ENCODE data around the gene ABHD17C. TPM values are rescaled to one million over a fixed set of nuclear protein-coding genes. Genes with fewer than 3 reads are reported as not detected.

ABHD17C gene
- total and polyA plus RNA-seq, 2 of the 8 experiments (the other 6 are each of a cell fraction or from before 2014, with no cell fraction given) = 20.2 to 29.8 TPM

GRCh38 chr15:80749589-80749988 lies 54.5 kb downstream of the ABHD17C start:
- H3K27ac ChIP-seq (ENCODE audit: low read depth, low read length) = no peak overlapping the region
- no peak overlapping the region for H2BK20ac ChIP-seq (ENCODE audit: low read length)

More at GRCh38 chr15:80749589-80749988, 54.5 kb downstream of the ABHD17C start:
- Histone ChIP-seq H3K9ac (replicated peaks in 1 of 4; ENCODE audit: extremely low read depth in 1 of 4, low read depth in 3 of 4, low read length in 3 of 4) (no peak overlapping the region), H3K23ac (ENCODE audit: insufficient read length) (no peak overlapping the region), H3K36me3 (ENCODE audit: control insufficient read depth in 2 of 4, insufficient read depth in 4 of 4, low read length in 3 of 4) (peaks cover 0 to 2% (median 0%) of the 10 kb centered on the region in 4 experiments; a peak in 1 of 8 replicates), H3K18ac (ENCODE audit: extremely low read depth, low read length) (no peak overlapping the region), H3K23me2 (ENCODE audit: low read depth, low read length) (no peaks in the 10 kb centered on the region), H3K79me2 (ENCODE audit: control insufficient read depth in 1 of 2, insufficient read depth in 2 of 2, low read length in 2 of 2) (no peaks in the 10 kb centered on the region), H2AK5ac (ENCODE audit: low read depth, low read length) (no peak overlapping the region), H3K4me2 (ENCODE audit: insufficient read depth in 1 of 2, low read depth in 2 of 2, low read length in 2 of 2) (no peak overlapping the region), H3K4me1 (replicated peaks in 1 of 4; ENCODE audit: control insufficient read depth in 3 of 4, insufficient read depth in 4 of 4, low read length in 3 of 4) (peaks cover 0 to 6% (median 5%) of the 10 kb centered on the region in 4 experiments; a peak in 4 of 7 replicates), H4K5ac (ENCODE audit: insufficient read length, low read depth, low read length) (no peak overlapping the region), H2BK120ac (replicated peaks; ENCODE audit: low read depth, low read length) (no peak overlapping the region), H3K4me3 (ENCODE audit: extremely low read depth in 1 of 4, insufficient read depth in 2 of 4, low read depth in 3 of 4, low read length in 4 of 4) (no peak overlapping the region), H3K79me1 (ENCODE audit: low read depth, low read length) (no peaks in the 10 kb centered on the region; the same call in 1 of the 2 replicates), H4K91ac (replicated peaks; ENCODE audit: insufficient read length, low read length) (no peak overlapping the region), H4K20me1 (replicated peaks in 1 of 2; ENCODE audit: control insufficient read depth in 1 of 2, insufficient read depth in 2 of 2, low read length in 2 of 2) (peaks cover 0 to 2% of the 10 kb centered on the region in 2 experiments), H2BK15ac (ENCODE audit: low read length) (no peak overlapping the region), H3K56ac (replicated peaks; ENCODE audit: insufficient read length, low read depth, low read length) (no peak overlapping the region), H2AFZ (ENCODE audit: low read length) (no peak overlapping the region), H4K8ac (ENCODE audit: extremely low read depth, insufficient read depth, low read length) (no peak overlapping the region), H3K4ac (replicated peaks; ENCODE audit: insufficient read length, low read depth, low read length) (no peak overlapping the region), H3K14ac (ENCODE audit: insufficient read length) (no peak overlapping the region), H3K27me3 (replicated peaks in 1 of 4; ENCODE audit: control insufficient read depth in 3 of 4, extremely low read depth in 1 of 4, insufficient read depth in 3 of 4, low read length in 3 of 4) (no peaks in the 10 kb centered on the region), H2BK5ac (ENCODE audit: low read depth, low read length) (no peak overlapping the region), H3K9me3 (ENCODE audit: insufficient read depth in 2 of 2, low read depth in 1 of 2, low read length in 1 of 2) (no peaks in the 10 kb centered on the region), H2BK12ac (ENCODE audit: low read depth, low read length) (no peak overlapping the region)
- FAIRE-seq (no peak), DNase-seq (ENCODE audit: low read depth in 1 of 2, low spot score in 2 of 2) (no peak)
- ChIA-PET POLR2A (ENCODE audit: partially characterized antibody) (interaction anchor here (0.6 kb wide), 1 partner anchor 1876 kb away, joined by 3 read pairs; no protein-coding TSS in a partner anchor), CTCF (ENCODE audit: partially characterized antibody) (interaction anchor here (1.7 kb wide), 1 partner anchor 14 kb away, joined by 3 read pairs; no protein-coding TSS in a partner anchor)
- WGBS, 2 experiments (ENCODE audit: extremely low coverage in 1 of 2, insufficient coverage in 1 of 2, insufficient read length in 1 of 2, insufficient replicate concordance in 2 of 2, low coverage in 1 of 2, low lambda C conversion rate in 2 of 2, missing lambda C conversion rate in 1 of 2) = 89% methylated on average over 6 of the region's 6 CpGs; no CpG with 5 or more reads in 1 of the 2 experiments
- TF ChIP-seq CHD2 (IDR thresholded peaks at IDR 0.05; ENCODE audit: low read length) (no peak), JUN (IDR thresholded peaks at IDR 0.05; ENCODE audit: low read depth, low read length) (no peak), SUZ12 (IDR thresholded peaks at IDR 0.05; ENCODE audit: low read length) (no peak), SIX5 (IDR thresholded peaks at IDR 0.05; ENCODE audit: low read depth, low read length) (no peak), GABPA (IDR thresholded peaks at IDR 0.05; ENCODE audit: borderline replicate concordance, insufficient read depth, low read length) (no peak), CREB1 (IDR thresholded peaks at IDR 0.05) (no peak), CHD1 (IDR thresholded peaks at IDR 0.05; ENCODE audit: low read depth, low read length) (no peak), CBX5 (IDR thresholded peaks at IDR 0.05; ENCODE audit: low read depth, low read length) (no peak), ATF2 (IDR thresholded peaks at IDR 0.05; ENCODE audit: low read length) (no peak), RFX5 (IDR thresholded peaks at IDR 0.05; ENCODE audit: borderline replicate concordance, low read depth, low read length) (no peak), USF2 (IDR thresholded peaks at IDR 0.05; ENCODE audit: low read length) (no peak)

All from H1 (cell line).